ENCODE data around the gene ARHGAP24. TPM values are rescaled to one million over a fixed set of nuclear protein-coding genes. Genes with fewer than 3 reads are reported as not detected.

The ARHGAP24 gene
- polyA plus RNA-seq, 3 donors = 12.5 to 32.0 (median 18.8) TPM

GRCh38 chr4:85789241-85789640, 314.3 kb downstream of the ARHGAP24 start:
- TF ChIP-seq, protein P1, sequence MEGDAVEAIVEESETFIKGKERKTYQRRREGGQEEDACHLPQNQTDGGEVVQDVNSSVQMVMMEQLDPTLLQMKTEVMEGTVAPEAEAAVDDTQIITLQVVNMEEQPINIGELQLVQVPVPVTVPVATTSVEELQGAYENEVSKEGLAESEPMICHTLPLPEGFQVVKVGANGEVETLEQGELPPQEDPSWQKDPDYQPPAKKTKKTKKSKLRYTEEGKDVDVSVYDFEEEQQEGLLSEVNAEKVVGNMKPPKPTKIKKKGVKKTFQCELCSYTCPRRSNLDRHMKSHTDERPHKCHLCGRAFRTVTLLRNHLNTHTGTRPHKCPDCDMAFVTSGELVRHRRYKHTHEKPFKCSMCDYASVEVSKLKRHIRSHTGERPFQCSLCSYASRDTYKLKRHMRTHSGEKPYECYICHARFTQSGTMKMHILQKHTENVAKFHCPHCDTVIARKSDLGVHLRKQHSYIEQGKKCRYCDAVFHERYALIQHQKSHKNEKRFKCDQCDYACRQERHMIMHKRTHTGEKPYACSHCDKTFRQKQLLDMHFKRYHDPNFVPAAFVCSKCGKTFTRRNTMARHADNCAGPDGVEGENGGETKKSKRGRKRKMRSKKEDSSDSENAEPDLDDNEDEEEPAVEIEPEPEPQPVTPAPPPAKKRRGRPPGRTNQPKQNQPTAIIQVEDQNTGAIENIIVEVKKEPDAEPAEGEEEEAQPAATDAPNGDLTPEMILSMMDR (IDR thresholded peaks at IDR 0.05) = no peak
- H3K9me3 Mint-ChIP-seq = no peaks in the 10 kb centered on the region
- Histone ChIP-seq H4K20me1 (ENCODE audit: insufficient read depth, low read length) (peaks cover 22% of the 10 kb centered on the region), H3K9me3 (replicated peaks in 1 of 2; ENCODE audit: control insufficient read depth in 1 of 2, insufficient read depth in 1 of 2, low read length in 2 of 2) (no peaks in the 10 kb centered on the region), H3K4me2 (replicated peaks; ENCODE audit: extremely low read depth, low read length, poor library complexity, severe bottlenecking) (no peak overlapping the region), H3K79me2 (ENCODE audit: insufficient read depth, low read length) (no peaks in the 10 kb centered on the region), H2AFZ (ENCODE audit: insufficient read depth, low read depth, low read length, poor library complexity, severe bottlenecking) (no peak overlapping the region), H3K4me1 (ENCODE audit: control insufficient read depth in 1 of 2, insufficient read depth in 2 of 2, low read length in 2 of 2) (no peaks in the 10 kb centered on the region), H3K4me3 (replicated peaks in 1 of 3; ENCODE audit: low read depth in 2 of 3, low read length in 3 of 3) (no peak overlapping the region), H3K36me3 (replicated peaks in 1 of 2; ENCODE audit: control insufficient read depth in 1 of 2, insufficient read depth in 2 of 2, low read length in 2 of 2) (no peaks in the 10 kb centered on the region), H3K27me3 (ENCODE audit: control insufficient read depth in 2 of 2, insufficient read depth in 2 of 2, low read length in 2 of 2) (no peaks in the 10 kb centered on the region), H3K27ac (ENCODE audit: low read depth in 1 of 2, low read length in 2 of 2) (no peak overlapping the region), H3K9ac (ENCODE audit: insufficient read depth, low read length, poor library complexity, severe bottlenecking) (no peak overlapping the region)
- intact Hi-C loops (cut with micrococcal nuclease) = no loop called here
- DNase-seq = no peak
- no peaks in the 10 kb centered on the region for H3K27me3 Mint-ChIP-seq (ENCODE audit: low read depth in 3 of 3)
- no peaks in the 10 kb centered on the region for H3K4me1 Mint-ChIP-seq
- H3K36me3 Mint-ChIP-seq = peaks cover 0 to 6% of the 10 kb centered on the region in 2 donors
- WGBS (ENCODE audit: insufficient coverage) = 83% methylated on average over 1 of the region's 3 CpGs
- no peak overlapping the region for H3K4me3 Mint-ChIP-seq
- H3K27ac Mint-ChIP-seq = no peak overlapping the region

DNA sequence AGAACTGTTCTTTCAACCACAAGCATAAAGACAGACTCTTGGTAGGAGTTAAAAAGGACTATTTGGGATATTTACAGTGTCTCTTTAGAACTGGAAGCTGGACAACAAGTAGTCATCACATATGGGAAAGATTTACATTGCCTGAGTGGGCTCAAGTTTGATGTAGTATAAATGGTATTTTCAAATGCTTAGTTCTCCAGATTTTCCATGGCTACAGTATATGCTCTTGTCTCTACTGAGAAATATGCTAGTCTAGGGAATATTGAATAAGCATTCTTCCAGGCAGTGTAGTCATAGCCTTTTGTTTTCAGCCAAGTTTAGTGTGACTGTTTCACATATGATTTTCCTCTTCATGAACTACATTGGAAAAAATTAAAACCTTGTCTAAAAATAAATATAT, 315.6 kb downstream of the ARHGAP24 start:
- Mint-ChIP-seq H3K36me3 (peaks cover 0 to 4% of the 10 kb centered on the region in 2 donors), H3K27ac (no peak overlapping the region), H3K4me3 (no peak overlapping the region), H3K4me1 (peaks cover 3% of the 10 kb centered on the region), H3K9me3 (no peaks in the 10 kb centered on the region), H3K27me3 (ENCODE audit: low read depth in 3 of 3) (peaks cover 0 to 3% (median 0%) of the 10 kb centered on the region in 3 donors)
- intact Hi-C loops (cut with micrococcal nuclease) = no loop called here
- Histone ChIP-seq H3K9ac (ENCODE audit: insufficient read depth, low read length, poor library complexity, severe bottlenecking) (no peak overlapping the region), H4K20me1 (ENCODE audit: insufficient read depth, low read length) (peaks cover 16% of the 10 kb centered on the region), H3K4me2 (replicated peaks; ENCODE audit: extremely low read depth, low read length, poor library complexity, severe bottlenecking) (no peak overlapping the region), H3K4me1 (ENCODE audit: control insufficient read depth in 1 of 2, insufficient read depth in 2 of 2, low read length in 2 of 2) (no peaks in the 10 kb centered on the region), H3K27ac (ENCODE audit: low read depth in 1 of 2, low read length in 2 of 2) (no peak overlapping the region), H3K27me3 (ENCODE audit: control insufficient read depth in 2 of 2, insufficient read depth in 2 of 2, low read length in 2 of 2) (no peaks in the 10 kb centered on the region), H3K79me2 (ENCODE audit: insufficient read depth, low read length) (no peaks in the 10 kb centered on the region), H3K4me3 (replicated peaks in 1 of 3; ENCODE audit: low read depth in 2 of 3, low read length in 3 of 3) (no peak overlapping the region), H3K36me3 (replicated peaks in 1 of 2; ENCODE audit: control insufficient read depth in 1 of 2, insufficient read depth in 2 of 2, low read length in 2 of 2) (no peaks in the 10 kb centered on the region), H2AFZ (ENCODE audit: insufficient read depth, low read depth, low read length, poor library complexity, severe bottlenecking) (no peak overlapping the region), H3K9me3 (replicated peaks in 1 of 2; ENCODE audit: control insufficient read depth in 1 of 2, insufficient read depth in 1 of 2, low read length in 2 of 2) (no peaks in the 10 kb centered on the region)
- no peak for DNase-seq
- TF ChIP-seq, protein P1 (IDR thresholded peaks at IDR 0.05) = no peak

Measured in CD14-positive monocyte (primary cell).